Measurements from ENCODE around the gene LCLAT1.

Gene LCLAT1

DNA sequence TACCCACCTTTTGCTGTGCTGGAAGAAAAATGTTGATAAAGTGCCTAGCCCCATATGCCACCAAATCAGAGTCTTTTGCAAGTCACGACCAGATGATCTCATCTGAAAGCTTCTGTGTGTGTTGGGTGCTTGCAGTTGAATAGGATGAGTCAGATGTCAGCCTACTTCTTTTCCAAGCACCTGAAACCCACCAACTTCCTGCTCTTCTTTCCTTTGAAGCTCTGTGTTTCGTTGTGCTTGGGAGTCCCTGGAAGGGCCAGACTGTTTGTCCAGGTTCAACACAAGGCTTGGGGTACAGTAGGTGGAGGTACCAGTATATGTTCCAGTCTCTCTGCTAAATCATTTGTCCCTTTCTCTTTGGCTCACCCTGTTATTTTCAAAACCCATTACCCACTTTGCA, 36.8 kb upstream of the LCLAT1 start:
- Histone ChIP-seq H3K27ac (replicated peaks) (no peak overlapping the region), H3K27me3 (ENCODE audit: insufficient read depth, poor library complexity, severe bottlenecking) (no peaks in the 10 kb centered on the region), H3K4me3 (replicated peaks; ENCODE audit: insufficient read depth, low read length) (no peak overlapping the region)
- TF ChIP-seq, protein P1, sequence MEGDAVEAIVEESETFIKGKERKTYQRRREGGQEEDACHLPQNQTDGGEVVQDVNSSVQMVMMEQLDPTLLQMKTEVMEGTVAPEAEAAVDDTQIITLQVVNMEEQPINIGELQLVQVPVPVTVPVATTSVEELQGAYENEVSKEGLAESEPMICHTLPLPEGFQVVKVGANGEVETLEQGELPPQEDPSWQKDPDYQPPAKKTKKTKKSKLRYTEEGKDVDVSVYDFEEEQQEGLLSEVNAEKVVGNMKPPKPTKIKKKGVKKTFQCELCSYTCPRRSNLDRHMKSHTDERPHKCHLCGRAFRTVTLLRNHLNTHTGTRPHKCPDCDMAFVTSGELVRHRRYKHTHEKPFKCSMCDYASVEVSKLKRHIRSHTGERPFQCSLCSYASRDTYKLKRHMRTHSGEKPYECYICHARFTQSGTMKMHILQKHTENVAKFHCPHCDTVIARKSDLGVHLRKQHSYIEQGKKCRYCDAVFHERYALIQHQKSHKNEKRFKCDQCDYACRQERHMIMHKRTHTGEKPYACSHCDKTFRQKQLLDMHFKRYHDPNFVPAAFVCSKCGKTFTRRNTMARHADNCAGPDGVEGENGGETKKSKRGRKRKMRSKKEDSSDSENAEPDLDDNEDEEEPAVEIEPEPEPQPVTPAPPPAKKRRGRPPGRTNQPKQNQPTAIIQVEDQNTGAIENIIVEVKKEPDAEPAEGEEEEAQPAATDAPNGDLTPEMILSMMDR (IDR thresholded peaks at IDR 0.05; ENCODE audit: insufficient read depth, low read length): no peak
- TF ChIP-seq SPI1 (IDR thresholded peaks at IDR 0.05; ENCODE audit: borderline replicate concordance, low read depth) (no peak), POLR2AphosphoS5 (IDR thresholded peaks at IDR 0.05; ENCODE audit: low read depth) (no peak), GABPA (IDR thresholded peaks at IDR 0.05; ENCODE audit: low read depth) (no peak)
- TF ChIP-seq, protein P2, sequence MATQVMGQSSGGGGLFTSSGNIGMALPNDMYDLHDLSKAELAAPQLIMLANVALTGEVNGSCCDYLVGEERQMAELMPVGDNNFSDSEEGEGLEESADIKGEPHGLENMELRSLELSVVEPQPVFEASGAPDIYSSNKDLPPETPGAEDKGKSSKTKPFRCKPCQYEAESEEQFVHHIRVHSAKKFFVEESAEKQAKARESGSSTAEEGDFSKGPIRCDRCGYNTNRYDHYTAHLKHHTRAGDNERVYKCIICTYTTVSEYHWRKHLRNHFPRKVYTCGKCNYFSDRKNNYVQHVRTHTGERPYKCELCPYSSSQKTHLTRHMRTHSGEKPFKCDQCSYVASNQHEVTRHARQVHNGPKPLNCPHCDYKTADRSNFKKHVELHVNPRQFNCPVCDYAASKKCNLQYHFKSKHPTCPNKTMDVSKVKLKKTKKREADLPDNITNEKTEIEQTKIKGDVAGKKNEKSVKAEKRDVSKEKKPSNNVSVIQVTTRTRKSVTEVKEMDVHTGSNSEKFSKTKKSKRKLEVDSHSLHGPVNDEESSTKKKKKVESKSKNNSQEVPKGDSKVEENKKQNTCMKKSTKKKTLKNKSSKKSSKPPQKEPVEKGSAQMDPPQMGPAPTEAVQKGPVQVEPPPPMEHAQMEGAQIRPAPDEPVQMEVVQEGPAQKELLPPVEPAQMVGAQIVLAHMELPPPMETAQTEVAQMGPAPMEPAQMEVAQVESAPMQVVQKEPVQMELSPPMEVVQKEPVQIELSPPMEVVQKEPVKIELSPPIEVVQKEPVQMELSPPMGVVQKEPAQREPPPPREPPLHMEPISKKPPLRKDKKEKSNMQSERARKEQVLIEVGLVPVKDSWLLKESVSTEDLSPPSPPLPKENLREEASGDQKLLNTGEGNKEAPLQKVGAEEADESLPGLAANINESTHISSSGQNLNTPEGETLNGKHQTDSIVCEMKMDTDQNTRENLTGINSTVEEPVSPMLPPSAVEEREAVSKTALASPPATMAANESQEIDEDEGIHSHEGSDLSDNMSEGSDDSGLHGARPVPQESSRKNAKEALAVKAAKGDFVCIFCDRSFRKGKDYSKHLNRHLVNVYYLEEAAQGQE (IDR thresholded peaks at IDR 0.05; ENCODE audit: insufficient replicate concordance, low read depth): no peak
- no peak for DNase-seq (ENCODE audit: low read depth in 1 of 2, low spot score in 1 of 2)

DNA sequence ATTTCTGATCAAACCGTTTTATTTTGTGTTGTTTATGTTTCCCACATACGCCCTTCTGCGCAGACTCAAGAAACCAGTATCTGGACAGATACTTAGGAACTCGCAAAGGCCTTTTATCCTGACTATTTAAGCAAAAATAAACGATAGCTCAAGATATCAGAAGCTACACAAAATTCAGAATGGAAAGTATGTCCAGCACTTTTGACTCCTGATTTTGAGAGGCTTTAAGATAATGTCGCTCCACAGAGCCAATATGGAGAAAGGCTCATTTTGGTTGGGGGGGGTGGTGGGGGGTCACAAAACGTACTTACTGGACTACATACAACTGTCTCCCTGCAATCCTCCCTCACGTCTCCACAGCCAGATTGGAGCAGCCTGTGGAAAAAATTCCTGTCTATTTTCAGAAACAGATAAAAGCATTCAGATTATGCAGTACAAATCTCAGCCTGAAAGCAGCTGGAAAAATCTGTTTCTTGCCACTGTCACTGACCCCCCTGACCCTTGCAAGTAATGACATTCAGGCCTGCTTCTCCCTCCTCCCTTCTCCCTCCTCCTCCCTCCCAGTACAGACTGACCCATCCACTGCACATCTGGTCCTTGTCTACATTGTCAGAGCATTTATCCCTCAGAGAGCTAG, 34.9 kb upstream of the LCLAT1 start:
- H3K27ac ChIP-seq (replicated peaks): no peak overlapping the region
- no peaks in the 10 kb centered on the region for H3K27me3 ChIP-seq (ENCODE audit: insufficient read depth, poor library complexity, severe bottlenecking)
- H3K4me3 ChIP-seq (replicated peaks; ENCODE audit: insufficient read depth, low read length): no peak overlapping the region
- no peak for DNase-seq (ENCODE audit: low read depth in 1 of 2, low spot score in 1 of 2)
- no peak for TF ChIP-seq GABPA (IDR thresholded peaks at IDR 0.05; ENCODE audit: low read depth)
- TF ChIP-seq, protein P2 (IDR thresholded peaks at IDR 0.05; ENCODE audit: insufficient replicate concordance, low read depth): no peak
- TF ChIP-seq, protein P1 (IDR thresholded peaks at IDR 0.05; ENCODE audit: insufficient read depth, low read length): no peak
- no peak for TF ChIP-seq POLR2AphosphoS5 (IDR thresholded peaks at IDR 0.05; ENCODE audit: low read depth)
- no peak for TF ChIP-seq SPI1 (IDR thresholded peaks at IDR 0.05; ENCODE audit: borderline replicate concordance, low read depth)

DNA sequence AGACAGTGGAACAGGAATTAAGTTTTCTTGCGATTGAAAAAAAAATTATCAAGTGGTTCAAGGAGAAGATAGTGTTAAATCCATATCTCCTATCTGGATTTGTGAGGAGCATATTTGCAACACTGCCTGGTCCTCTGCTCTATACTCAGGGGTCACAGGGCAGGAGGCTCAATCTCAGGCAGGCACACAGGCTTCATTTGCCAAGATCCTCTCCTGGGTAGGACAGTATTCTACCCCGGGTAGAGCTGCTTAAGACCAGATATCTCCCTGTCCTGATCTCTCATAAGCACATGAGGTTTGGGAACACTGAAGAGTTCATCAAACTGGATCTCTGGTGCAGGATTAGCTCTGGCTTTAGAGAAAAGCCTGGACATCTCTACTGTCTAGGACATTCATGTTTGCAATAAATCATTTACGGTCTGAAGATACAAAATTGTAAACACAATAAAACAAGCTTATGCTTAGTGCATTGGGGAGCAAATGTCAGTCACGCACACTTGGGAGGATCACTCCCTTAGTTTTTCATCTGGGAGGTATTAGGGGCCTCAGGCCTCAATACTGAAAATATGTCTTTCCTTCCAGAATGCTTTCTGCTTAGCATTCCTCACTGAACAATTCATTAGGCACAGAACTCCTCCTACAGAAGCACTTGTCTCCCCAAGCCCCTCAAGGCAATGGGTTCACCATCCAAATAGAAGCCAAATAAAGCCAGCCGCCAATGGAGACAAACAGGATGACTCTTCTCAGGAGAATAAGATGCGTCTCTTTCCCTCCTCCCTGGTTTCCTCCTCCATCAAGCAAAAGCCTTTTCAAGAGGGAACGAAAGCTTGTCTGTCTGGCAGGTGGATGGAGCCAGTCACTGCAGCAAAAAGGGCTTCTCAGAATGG, 34.1 kb upstream of the LCLAT1 start:
- TF ChIP-seq SPI1 (IDR thresholded peaks at IDR 0.05; ENCODE audit: borderline replicate concordance, low read depth): no peak
- TF ChIP-seq POLR2AphosphoS5 (IDR thresholded peaks at IDR 0.05; ENCODE audit: low read depth): no peak
- DNase-seq (ENCODE audit: low read depth in 1 of 2, low spot score in 1 of 2): no peak
- Histone ChIP-seq H3K27me3 (ENCODE audit: insufficient read depth, poor library complexity, severe bottlenecking) (no peaks in the 10 kb centered on the region), H3K4me3 (replicated peaks; ENCODE audit: insufficient read depth, low read length) (no peak overlapping the region), H3K27ac (replicated peaks) (no peak overlapping the region)

DNA sequence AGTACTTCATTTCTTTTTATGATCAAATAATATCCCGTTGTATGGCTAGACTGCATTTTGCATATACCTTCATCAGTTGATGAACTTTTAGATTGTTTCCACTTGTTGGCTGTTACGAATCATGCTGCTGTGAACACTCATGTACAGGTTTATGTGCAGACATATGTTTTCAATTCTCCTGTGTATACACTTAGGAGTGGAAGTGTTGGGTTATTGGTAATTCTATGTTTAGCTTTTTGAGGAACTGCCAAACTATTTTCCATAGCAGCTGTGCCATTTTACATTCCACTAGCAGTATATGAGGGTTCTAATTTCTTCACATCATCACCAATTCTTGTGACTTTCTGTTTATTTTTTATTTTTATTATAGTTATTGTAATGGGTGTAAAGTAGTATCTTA, 32.1 kb upstream of the LCLAT1 start:
- H3K27me3 ChIP-seq (ENCODE audit: insufficient read depth, poor library complexity, severe bottlenecking): no peaks in the 10 kb centered on the region
- no peak overlapping the region for H3K4me3 ChIP-seq (replicated peaks; ENCODE audit: insufficient read depth, low read length)
- no peak for TF ChIP-seq GABPA (IDR thresholded peaks at IDR 0.05; ENCODE audit: low read depth)
- no peak for TF ChIP-seq SPI1 (IDR thresholded peaks at IDR 0.05; ENCODE audit: borderline replicate concordance, low read depth)
- TF ChIP-seq POLR2AphosphoS5 (IDR thresholded peaks at IDR 0.05; ENCODE audit: low read depth): no peak
- no peak overlapping the region for H3K27ac ChIP-seq (replicated peaks)
- no peak for DNase-seq (ENCODE audit: low read depth in 1 of 2, low spot score in 1 of 2)

Measured in HL-60 (cell line).